HFFc6 (cell line): ENCODE results near the gene GOPC. TPM values are rescaled to one million over a fixed set of nuclear protein-coding genes. Genes with fewer than 3 reads are reported as not detected.

Experiments
- DNase-seq: peaks from one replicate; pipeline ENCODE4 v3.0.0-alpha.2; 2018
- H3K27ac Mint-ChIP-seq: 2 replicates; pipeline ENCODE4 v1.8.0; 2020; ENCODE audit warnings: mild to moderate bottlenecking, mixed read lengths
- H3K27me3 Mint-ChIP-seq: 2 replicates; pipeline ENCODE4 v1.8.0; 2021; ENCODE audit warnings: mild to moderate bottlenecking, moderate library complexity, mixed read lengths; ENCODE audit not compliant: insufficient read depth
- H3K36me3 Mint-ChIP-seq: 2 replicates; pipeline ENCODE4 v1.8.0; 2021; ENCODE audit warnings: low read depth, mixed read lengths
- H3K4me1 Mint-ChIP-seq: 2 replicates; pipeline ENCODE4 v1.8.0; 2020; ENCODE audit warnings: low read depth, mixed read lengths
- H3K4me3 Mint-ChIP-seq: 2 replicates; pipeline ENCODE4 v1.8.0; 2020; ENCODE audit warnings: mild to moderate bottlenecking, moderate library complexity, mixed read lengths
- H3K9me3 Mint-ChIP-seq: 2 replicates; pipeline ENCODE4 v1.8.0; 2020; ENCODE audit warnings: mild to moderate bottlenecking, mixed read lengths
- total RNA-seq, 6 experiments: library from RNA; stranded (reverse); fragmentation: NEBNext Ultra II Directional; extraction: Animal tissue kit (Norgen Biotek cat#: 25700); gene quantifications; 2 replicates in 1 of 6; 3 replicates in 5 of 6; pipeline ENCODE4 v1.2.3, GENCODE V29; 2021
- TF ChIP-seq, protein P1 (sequence below): fragments of 200-600 bp; sonication (generic); IDR thresholded peaks from 2 replicates; pipeline ENCODE4 v1.5.0; 2021; ENCODE audit warnings: antibody characterized with exemption, mild to moderate bottlenecking

GOPC gene
- total RNA-seq, 6 experiments from 2014 or later, result 40.5 to 51.8 (median 45.4) TPM

DNA sequence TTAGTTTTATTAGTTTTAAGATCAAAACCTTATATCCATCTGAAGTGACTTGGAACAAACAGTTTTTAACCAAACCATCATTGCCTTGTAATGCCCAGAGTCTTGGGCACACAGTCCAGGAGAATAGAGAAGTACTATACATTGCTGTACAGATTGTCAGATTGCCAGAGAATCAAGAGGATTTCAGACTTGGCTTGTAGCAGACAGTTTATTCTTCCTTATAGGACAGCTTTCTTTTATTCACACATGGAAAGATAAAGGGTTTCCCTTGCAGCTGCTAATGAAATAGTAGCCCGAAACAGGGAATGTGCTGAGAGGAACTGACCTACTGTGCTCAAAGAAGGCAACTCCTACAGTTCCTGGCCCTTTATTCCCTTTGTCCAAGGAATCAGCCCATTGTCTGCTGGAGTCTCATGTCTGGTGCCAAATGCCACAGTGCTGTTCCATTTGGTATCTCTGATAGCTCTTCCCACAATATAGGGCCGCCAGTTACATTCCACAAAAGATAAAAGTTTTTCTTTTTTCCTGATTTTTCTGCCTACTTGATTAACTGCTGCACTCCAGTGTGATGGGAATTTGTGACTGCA lies 89.2 kb downstream of the GOPC start:
- DNase-seq, result no peak
- Mint-ChIP-seq H3K4me3 (no peak overlapping the region), H3K36me3 (peaks cover 47% of the 10 kb centered on the region), H3K4me1 (peaks cover 62% of the 10 kb centered on the region), H3K27me3 (no peaks in the 10 kb centered on the region; the same call in 1 of the 2 replicates), H3K27ac (no peak overlapping the region), H3K9me3 (no peaks in the 10 kb centered on the region)
- TF ChIP-seq, protein P1, sequence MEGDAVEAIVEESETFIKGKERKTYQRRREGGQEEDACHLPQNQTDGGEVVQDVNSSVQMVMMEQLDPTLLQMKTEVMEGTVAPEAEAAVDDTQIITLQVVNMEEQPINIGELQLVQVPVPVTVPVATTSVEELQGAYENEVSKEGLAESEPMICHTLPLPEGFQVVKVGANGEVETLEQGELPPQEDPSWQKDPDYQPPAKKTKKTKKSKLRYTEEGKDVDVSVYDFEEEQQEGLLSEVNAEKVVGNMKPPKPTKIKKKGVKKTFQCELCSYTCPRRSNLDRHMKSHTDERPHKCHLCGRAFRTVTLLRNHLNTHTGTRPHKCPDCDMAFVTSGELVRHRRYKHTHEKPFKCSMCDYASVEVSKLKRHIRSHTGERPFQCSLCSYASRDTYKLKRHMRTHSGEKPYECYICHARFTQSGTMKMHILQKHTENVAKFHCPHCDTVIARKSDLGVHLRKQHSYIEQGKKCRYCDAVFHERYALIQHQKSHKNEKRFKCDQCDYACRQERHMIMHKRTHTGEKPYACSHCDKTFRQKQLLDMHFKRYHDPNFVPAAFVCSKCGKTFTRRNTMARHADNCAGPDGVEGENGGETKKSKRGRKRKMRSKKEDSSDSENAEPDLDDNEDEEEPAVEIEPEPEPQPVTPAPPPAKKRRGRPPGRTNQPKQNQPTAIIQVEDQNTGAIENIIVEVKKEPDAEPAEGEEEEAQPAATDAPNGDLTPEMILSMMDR, result no peak

DNA sequence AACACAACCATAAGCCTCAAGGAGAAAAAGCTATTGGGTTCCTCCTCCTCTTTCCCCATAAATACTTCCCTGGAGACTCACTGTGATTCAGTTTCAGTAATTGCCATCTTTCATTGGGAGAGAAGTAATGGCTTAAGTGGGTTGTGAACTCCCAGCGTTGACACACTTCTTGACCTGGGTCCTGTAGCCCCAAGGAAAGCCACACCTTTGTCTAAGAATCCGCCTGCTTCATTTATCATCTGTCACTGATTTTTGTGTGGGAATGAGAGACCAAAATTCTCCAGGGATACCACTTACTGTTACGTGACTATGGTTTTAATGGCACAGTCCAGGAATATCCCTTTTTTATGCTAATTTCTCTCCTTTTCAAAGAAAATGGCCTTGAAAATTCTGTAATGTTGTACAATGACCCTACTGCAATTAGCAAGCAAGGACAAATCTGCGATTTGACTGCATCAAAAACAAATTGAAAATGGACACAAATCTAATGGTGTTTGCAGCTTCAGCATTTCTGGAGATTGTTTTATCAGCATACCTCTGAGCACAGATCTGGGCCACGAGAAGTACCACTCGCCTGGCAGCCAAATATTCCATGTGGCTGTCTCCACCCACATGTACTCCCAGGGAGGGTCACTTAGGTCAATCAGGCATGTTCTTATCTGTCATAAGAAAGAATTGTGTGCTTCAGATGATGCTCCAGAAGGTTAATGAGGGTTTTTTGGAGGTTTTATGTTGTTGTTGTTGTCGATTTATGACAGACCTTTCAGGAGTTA lies 90.1 kb downstream of the GOPC start:
- TF ChIP-seq, protein P1, result no peak
- peak; percentile 30 for DNase-seq
- Mint-ChIP-seq H3K36me3 (peaks cover 39% of the 10 kb centered on the region), H3K4me1 (peaks cover 70% of the 10 kb centered on the region), H3K27me3 (no peaks in the 10 kb centered on the region; the same call in 1 of the 2 replicates), H3K9me3 (no peaks in the 10 kb centered on the region), H3K4me3 (no peak overlapping the region), H3K27ac (no peak overlapping the region; the same call in 1 of the 2 replicates)

Other genes starting within 250 kb of the GOPC start
- under 1 TPM; 0.05 to 0.14 (median 0.07) TPM for gene ROS1, start 176.6 kb downstream of the GOPC start, total RNA-seq
- gene DCBLD1, start 119.8 kb downstream of the GOPC start, total RNA-seq, result 10 to 100 TPM; 29.3 to 41.6 (median 31.9) TPM
- 10 to 100 TPM; 44.4 to 55.2 (median 48.7) TPM for gene NUS1, start 73.0 kb upstream of the GOPC start, total RNA-seq